NCI-H345 treated with DMSO at 0.1 percent for 48 hours (cell line): ENCODE measurements around the gene TMEM79.
A peak's percentile ranks its signal among the peaks of the same experiment; 100 is the strongest.

Experiments used
- DNase-seq: peaks from one replicate; lab custom pipeline; 2025; ENCODE audit not compliant: unreplicated experiment; lab: John Stamatoyannopoulos, UW

Gene TMEM79

DNA sequence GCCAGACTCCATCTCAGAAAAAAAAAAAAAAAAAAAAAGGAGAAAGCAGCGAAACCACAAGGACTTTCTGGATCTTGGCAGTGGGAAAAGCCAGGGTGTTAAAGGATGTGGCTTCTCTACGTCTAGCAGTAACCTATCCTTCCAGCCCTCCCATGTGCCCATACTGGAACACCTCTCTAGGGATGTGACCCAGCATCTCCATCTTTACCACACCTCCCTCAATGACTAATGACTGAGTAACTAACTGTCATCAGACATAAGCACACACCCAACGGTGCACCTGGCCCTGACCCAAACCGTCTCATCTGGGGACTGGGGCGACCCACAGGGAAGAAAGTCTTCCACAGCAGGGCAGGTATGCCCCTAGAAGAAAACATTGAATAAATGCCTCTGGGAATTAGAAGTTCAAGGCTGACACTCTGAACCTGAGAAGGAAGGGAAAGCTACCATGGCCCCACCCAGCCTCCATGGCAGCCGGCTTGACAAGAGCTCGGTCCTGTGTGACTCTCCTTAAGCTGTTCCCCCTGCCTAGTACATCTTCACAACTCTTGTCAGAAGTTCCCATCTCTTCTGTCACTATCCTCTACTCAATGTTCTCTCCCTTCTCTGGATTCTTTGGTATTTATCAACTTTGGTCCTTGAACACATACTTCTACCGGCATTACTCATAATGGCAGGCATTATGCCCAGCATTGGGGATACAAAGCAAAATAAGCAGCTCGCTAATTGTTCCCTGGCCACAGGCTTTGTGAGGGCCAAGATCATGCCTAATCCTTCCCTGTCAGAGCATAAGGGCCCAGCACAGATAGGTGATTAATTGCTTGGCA is 21.5 kb upstream of the TMEM79 start:
- DNase-seq: no peak

DNA sequence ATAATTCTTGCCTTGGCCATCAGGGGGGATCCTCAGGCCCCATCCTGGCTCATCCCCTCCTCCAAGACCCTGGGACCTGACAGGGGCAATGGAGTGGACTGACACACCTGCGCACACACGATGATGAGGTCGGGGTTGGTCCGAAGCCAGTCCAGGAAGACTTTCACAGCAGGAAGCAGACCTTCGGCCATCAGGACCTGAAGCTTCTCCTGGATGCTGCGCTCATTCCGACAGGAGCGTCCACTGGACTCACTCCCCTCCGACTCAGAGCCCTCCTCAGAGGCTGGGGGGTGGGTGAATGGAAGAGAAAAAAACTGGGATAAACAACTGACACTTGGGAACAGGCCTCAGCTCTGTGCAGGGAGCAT is 20.9 kb upstream of the TMEM79 start:
- no peak for DNase-seq

DNA sequence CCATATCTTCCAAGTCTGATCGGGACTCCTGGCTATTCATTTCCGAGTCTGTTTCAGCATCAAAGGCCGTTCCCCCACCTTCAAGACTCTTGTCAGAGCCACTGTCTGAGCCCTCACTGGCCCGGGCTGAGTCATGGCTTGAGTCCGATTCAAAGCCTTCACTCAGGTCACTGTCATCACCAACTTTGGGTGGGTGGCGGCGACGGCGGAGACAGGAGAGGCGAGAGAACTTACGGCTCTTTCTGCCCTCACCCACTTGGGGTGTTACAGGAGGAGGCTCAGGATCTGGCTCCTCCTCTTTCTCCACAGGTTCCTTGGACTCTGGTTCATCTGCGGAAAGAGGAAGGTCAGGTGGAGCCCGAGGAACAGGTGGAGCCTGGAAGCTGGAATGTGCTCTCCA is 18.1 kb upstream of the TMEM79 start:
- no peak for DNase-seq

DNA sequence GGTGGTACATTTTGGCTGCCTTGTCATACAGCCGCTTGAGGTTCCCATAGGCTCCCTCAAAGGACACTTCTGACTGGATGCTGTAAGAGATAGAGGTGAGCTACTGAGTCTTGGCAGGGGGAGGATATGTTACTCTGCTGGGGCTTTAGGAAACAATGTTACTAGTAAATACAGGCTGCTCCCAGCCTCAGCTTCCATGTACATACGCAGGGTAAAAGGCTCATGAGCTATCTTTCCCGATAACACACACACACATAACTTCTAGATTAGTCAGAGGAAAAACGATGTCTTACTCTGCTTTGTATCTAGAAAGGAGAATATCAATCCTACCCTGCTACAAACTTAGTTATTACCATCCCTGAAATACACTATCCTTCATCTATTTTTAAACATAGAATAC is 15.8 kb upstream of the TMEM79 start:
- DNase-seq: no peak

DNA sequence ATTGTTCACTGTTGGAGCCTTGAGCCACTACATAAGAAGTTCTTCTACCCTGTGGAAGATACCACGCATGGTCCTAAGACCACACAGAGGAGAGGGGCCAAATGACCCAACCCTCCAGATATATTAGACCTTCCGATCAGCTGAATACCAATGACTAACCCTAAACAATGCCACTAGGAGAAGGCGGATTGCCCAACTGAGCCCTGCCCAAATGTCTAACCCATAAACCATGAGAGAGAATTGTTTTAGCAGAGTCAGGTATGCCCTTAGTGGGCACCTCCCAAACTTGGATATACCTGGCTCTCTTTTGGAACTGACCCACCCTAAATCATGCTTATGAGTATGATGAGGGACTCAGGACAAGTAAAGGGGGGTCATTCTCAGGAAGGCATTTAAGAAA is 13.8 kb upstream of the TMEM79 start:
- DNase-seq: no peak

DNA sequence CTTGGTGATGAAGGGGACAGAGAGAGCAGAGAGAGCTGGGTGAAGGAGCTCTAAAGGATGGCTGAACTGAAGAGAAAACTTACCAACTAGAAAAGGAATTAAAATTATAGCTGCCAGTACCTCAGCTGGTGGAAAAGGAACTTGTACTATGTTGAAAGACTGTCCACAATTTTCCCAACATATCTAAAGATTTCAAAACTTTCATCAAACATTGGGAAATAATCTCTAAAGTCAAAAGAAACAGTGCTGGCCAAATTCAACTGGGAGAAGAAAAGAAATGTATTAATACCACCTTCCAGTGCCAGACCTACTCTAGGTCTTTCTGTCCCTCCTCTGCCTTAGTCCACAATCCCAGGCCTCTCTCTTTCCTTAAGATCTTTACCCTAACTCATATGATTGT is 7.6 kb upstream of the TMEM79 start:
- DNase-seq: no peak

DNA sequence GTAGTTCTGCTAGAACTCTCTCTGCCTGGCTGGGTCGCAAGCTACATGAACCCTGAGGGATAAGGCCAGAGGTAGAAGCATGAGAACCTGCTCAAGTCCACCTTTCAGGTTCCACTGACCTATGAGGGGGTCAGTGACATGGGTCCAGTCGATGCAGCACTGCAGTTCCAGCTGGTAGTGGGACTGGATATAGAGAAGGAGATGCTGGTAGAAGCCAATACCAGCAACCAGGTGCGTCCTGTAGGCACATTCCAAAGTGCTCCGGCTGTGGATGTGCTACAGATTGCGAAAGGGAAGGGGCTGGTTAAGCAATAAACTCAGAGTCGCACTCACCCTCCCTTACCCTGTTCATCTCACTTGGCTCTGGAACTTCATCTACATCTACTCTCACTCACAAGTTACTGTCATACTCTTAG is 7.2 kb upstream of the TMEM79 start:
- no peak for DNase-seq

DNA sequence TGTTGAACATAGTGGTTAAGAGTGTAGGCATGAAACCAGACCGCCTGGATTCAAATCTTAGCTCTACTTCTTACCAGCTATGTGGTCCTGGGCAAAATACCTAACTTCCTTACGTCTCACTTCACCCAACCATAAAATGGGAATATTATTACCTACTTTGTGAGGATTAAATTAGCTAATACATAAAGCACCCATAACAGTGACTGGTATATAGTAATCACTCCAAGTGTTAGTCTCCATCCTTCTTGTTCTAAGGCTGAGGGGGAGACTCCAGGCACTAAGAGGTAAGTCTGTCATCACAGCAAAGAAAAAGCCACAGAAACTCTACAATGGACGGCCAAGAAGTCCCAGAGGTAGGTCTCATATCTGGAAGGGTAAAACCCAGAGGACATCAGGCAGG is 4.3 kb upstream of the TMEM79 start:
- no peak for DNase-seq

DNA sequence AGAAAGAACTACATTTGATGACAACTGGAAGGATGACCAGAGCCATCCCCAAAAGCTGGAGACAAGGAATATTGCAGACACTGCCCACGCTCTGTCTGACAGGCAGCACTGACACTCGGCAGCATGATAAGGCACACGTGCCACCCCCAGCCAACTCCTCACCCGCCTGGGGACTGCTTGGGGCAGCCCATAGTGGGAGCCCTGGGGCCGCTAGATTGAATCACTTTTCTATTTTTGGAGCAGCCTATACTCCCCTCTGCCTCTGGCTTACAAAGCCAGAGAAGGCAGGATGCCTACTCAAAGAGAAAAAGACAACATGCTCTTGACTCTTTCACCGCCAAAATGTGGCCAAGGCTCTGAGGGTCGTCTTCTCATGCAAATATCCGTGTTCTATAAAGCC is 2.8 kb upstream of the TMEM79 start:
- no peak for DNase-seq

DNA sequence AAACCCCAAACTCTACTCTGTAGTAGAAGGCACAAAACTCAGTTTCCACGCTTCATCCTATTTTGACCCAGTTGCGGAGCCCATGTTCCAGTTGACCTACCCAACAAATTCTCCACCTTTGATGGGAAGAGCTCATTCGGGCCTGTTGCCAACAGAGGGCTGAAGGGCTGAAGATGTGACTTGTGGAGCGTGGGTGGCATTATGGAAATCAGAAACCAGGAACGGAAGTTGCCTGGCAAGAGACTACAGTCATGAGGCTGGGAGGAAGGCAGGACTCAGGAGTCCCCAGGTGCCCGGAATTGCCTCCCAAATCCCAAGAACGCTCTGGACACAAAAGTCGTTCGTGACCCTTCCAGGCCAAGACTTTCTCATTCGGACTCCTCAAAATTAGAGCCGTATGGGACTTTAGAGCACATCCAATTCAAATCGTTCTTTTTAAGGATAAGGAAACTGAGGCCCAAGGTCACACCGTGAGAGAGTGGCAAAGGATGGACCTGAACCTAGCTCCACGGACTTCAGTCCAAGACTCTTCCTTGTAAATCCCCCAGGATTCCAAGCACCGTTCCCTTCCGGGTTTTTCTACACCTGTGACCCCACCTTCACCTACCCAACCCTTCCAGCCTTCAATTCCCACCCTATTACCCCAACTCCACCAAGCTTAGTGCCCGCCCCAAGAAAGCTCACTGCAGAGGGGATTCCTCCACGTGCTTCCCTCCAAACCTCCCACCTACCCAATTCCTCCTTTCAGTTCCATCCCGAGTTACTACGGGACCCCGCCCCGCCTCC is 2.2 kb upstream of the TMEM79 start:
- DNase-seq: peak; percentile 84

DNA sequence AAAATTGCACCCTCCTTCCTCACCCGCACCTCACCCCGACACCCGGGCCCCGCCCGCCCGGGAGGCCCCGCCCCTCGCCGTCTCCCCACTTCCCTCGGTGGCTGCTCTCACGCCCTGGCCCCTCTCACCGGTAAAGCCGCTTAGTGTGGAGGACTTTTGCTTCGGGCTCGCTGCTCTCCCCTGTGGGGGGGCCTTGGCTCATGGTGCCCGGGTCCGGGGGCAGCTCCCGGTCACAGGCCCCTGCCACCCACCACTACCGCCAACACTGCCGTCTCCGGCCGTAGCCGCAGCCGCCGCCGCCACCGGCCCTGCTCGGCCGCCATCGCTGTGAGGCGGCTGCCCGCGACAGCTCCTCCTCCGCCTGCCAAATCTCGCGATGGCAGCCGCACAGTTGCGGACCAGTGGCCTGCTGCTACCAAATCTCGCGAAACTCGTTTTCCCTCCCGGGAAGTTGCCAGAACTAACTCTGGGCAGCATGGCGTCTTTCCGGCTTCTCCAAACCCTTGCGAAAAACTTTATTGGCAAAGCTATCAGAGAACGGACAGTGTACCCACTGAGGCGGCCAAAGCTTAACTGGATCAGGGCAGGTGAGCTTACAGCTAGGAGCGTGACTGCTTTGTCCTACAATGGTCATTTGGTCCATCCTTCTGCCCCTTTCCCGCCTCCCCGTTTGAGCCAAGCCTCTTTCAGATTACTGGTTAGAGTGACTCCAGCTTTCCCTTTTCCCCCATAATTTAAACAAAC is 1.5 kb upstream of the TMEM79 start, which contains the start of gene SMG5:
Gene SMG5, minus strand, starts transcription at position 347 of the 744 bp plus-strand sequence. Its CDS starts 145 bp downstream, at position 202.
- peak; percentile 100 for DNase-seq

DNA sequence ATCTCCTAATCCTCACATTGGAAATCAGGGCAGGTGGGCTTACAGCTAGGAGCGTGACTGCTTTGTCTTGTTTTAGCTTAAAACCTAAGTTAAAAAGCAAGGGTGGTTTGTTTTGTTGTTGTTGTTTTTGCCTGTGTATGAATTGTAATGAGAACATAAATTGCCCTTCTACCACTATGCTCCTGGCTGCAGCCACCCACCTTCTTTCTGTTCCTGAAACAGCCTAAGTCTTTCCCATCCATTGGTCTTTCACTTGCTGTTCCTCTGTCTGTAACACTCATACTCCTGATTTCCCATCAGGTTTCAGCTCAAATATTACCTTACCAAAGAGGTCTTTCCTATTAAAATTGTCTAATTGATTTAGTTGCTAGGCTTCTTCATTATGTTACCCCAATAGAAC is 604 bp upstream of the TMEM79 start:
- no peak for DNase-seq

DNA sequence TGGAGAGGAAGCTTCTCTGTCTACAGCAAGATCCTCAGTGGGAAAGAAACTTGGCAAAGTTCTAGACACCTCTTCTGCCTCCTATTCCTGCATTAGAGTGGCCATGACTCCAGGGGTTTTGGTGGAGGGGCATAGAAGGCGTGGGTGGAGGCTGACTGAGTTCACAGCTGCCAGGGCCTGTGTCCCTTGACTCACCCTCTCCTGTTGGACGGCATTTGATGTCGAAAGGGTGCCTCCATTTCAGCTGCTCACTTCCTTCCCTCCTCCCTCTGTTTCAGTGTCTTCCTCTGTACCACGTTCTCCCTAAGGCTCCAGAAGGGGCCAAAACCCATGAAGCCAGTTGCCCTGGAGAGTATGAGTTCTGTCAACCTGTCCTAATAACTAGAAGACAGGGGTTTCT is 632 bp downstream of the TMEM79 start:
- DNase-seq: no peak

DNA sequence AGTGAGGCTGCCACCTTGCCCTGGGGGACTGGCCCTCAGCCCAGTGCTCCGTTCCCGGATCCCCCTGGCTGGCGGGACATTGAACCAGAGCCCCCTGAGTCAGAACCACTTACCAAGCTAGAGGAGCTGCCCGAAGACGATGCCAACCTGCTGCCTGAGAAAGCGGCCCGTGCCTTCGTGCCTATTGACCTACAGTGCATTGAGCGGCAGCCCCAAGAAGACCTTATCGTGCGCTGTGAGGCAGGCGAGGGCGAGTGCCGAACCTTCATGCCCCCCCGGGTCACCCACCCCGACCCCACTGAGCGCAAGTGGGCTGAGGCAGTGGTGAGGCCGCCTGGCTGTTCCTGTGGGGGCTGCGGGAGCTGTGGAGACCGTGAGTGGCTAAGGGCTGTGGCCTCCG is 1.3 kb downstream of the TMEM79 start:
- DNase-seq: no peak

DNA sequence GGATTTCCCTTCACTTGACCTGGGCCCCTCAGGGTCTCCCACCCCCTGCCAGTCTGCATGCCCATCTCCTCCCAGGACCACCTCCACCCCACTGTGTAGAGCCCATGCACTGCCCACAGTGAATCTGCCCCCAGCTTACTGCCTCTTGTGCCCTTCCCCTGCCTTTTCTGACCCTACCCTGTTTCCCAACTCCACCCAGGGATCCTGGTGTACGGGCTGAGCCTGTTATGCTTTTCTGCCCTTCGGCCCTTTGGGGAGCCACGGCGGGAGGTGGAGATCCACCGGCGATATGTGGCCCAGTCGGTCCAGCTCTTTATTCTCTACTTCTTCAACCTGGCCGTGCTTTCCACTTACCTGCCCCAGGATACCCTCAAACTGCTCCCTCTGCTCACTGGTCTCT is 1.9 kb downstream of the TMEM79 start:
- DNase-seq: no peak

DNA sequence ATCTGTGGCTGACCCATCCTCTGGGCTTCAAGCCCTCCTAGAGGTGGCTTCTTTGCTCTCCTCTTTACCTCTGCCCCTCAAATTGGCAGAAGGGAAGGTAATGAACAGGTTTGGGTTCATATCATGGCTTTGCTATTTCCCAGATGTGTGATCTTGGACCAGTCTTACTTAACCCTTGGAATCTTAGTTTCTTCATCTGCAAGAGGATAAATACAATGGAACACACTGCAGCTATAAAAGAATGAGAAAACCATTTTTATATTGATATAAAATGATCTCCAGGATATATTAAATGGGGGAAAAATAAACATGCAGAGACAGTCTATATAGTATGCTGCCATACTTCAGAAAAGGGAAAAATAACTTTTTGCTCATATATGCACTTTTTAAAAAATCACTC is 5.7 kb downstream of the TMEM79 start:
- DNase-seq: no peak

DNA sequence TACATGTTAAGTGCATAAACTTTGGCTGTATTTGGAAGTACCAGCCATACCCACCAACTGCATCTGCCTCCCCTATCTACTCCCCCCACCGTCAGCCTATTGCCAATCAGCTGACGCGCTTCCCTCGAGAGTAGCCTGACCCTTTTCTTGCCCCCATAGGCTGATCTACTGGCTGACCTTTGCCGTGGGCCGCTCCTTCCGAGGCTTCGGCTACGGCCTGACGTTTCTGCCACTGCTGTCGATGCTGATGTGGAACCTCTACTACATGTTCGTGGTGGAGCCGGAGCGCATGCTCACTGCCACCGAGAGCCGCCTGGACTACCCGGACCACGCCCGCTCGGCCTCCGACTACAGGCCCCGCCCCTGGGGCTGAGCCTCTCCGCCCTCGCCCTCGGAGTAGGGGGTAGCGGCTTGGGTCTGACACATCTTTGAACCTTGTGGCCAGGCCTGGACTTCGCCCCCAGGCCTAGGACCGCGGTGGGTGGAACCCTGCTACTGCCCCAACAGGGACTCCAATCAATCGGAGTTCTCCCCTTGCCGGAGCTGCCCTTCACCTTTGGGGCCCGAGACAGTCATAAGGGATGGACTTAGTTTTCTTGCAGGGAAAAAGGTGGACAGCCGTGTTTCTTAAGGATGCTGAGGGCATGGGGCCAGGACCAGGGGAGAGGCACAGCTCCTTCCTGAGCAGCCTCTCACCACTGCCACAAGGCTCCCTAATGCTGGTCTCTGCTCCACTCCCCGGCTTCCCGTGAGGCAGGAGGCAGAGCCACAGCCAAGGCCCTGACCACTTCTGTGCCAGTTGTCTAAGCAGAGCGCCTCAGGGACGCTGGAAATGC is 7.3 kb downstream of the TMEM79 start:
- no peak for DNase-seq

DNA sequence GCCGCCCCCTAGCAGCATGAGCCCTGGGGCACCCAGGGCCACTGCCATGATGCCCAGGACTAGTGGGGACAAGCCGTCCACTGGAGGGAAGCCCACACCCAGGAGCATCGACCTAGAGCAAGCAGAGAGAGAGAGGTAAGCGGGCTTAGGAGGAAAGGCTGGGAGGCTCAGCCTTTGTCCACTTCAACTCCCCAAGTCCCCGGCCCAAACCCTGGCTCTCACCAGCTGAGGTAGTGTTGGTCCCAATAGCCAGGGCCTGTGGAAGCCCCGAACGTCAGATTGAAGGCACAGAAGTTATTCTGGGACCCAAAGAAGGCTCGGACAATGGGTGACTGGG is 8.9 kb downstream of the TMEM79 start:
- DNase-seq: no peak

DNA sequence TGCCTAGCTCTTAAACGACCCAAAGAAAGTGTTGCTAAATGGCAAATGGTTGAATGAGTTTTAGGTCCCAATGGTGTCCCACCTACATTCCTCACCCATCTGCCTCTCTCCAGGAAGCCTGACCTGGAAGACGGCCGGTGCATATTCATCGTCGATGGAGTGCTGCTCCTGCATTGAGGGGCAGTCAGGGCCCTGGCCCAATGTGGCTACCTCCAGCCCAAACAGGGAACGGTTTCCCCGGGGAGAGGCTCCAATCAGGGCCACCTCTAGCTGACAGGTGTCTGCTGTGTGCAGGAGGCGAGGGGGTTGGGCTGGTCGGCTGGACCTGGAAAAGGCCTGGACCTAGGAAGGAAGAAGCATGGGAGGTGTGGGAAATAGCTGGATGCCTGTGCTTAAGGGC is 9.8 kb downstream of the TMEM79 start:
- no peak for DNase-seq

DNA sequence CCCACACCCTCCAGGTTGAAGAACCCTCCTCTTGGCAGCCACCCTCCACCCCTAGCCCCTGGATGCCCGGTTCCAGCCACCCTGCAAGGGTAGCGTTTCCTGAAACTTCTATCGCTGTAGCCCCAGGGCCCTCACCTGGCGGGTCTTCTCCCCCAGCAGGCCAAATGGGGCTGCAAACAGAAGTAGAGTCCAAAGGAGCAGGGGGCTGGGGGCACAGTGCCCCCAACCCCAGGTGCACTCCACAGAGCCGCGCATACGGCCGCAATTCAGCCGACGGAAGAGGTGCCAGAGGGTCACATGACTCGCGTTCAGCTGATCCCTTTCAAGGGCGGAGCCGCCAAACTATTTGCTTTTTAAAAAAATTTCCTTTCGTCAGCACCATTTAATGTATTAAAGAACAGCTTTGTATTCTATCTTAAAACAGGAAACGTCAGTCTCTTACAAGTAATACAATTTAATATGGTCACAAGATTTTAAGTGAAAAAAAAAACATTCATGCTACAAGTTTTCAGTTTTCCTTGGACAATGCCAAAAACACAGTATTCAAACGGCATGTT is 11.3 kb downstream of the TMEM79 start, which contains the start of gene GLMP:
Gene GLMP, minus strand, starts transcription at position 289 of the 557 bp plus-strand sequence. Its CDS starts 34 bp downstream, at position 255.
- peak; percentile 99 for DNase-seq
